ENCODE measurements around the gene CYTH1.

DNA sequence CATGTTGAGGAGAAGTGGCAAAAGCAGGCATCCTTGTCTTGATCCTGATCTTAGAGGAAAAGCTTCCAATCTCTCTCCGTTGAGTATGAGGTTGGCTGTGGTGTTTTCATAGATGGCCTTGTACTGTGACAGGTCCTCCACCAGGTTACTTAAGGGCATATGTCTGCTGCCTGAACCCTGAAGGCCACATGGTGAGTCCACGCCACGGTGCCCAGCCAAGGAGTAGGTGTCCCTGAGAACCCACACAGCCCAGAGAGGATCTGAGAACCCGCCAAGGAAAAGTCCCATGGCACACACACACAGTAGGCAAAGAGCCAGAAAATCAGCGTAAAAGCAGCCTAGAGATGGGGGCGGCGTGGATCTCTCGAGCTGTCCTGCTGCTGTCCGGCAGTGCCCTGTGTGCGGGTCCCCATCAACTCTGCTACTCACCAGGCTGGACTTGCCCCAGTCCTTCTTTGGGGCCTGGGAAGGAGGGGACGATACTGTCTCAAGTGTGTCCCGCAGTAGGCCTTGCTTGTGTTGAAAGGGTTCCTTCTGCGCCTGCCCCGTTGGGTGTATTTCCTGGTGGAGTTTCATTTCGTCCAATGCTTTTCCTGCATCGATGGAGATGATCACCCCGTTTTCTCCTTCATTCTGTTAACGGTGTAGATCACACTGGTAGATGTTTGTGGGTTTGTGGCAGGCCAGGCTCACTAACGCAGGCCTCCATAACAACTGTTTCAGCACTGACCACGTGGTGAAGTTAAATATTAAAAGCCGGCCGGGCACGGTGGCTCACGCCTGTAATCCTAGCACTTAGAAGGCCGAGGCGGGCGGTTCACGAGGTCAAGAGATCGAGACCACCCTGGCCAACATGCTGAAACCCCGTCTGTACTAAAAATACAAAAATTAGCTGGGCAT lies 114.1 kb downstream of the CYTH1 start:
- no peak for TF ChIP-seq CTCF (IDR thresholded peaks at IDR 0.05; ENCODE audit: borderline replicate concordance, extremely low read depth, low read length, poor library complexity, severe bottlenecking)
- no peak for TF ChIP-seq EZH2 (IDR thresholded peaks at IDR 0.05; ENCODE audit: borderline replicate concordance, low read depth, low read length, severe bottlenecking)

Measured in DND-41 (cell line).